HG03159 (cell line): ENCODE data around the gene LGR5.

ENCODE experiments used
- ATAC-seq: cut with Tn5 transposase; IDR thresholded peaks from one replicate; pipeline ENCODE4 v1.9.1; 2021; ENCODE audit warnings: mild to moderate bottlenecking, moderate library complexity; ENCODE audit not compliant: unreplicated experiment

LGR5 gene

GRCh38 chr12:71436696-71437095, 2.9 kb upstream of the LGR5 start:
- no peak for ATAC-seq

GRCh38 chr12:71438670-71439361, 782 bp upstream of the LGR5 start:
- no peak for ATAC-seq

- ATAC-seq: no peak
These were observed 311 bp upstream of the LGR5 start for GRCh38 chr12:71439362-71439612.

- peak; percentile 5 for ATAC-seq
These were observed 756 bp downstream of the LGR5 start for GRCh38 chr12:71440345-71440762.

GRCh38 chr12:71440763-71441748, 1.5 kb downstream of the LGR5 start:
- ATAC-seq: peak; percentile 74

- no peak for ATAC-seq
These were observed 2.4 kb downstream of the LGR5 start for GRCh38 chr12:71441836-71442566.

GRCh38 chr12:71442567-71442931, 3.0 kb downstream of the LGR5 start:
- no peak for ATAC-seq

- no peak for ATAC-seq
These were observed 5.5 kb downstream of the LGR5 start for GRCh38 chr12:71445071-71445470.

GRCh38 chr12:71447691-71448132, 8.1 kb downstream of the LGR5 start:
- no peak for ATAC-seq

- ATAC-seq: no peak
These were observed 8.6 kb downstream of the LGR5 start for GRCh38 chr12:71448150-71448581.

- no peak for ATAC-seq
These were observed 9.9 kb downstream of the LGR5 start for GRCh38 chr12:71449373-71450070.

- no peak for ATAC-seq
These were observed 12.4 kb downstream of the LGR5 start for GRCh38 chr12:71452006-71452405.

GRCh38 chr12:71455028-71455737, 15.6 kb downstream of the LGR5 start:
- no peak for ATAC-seq

- ATAC-seq: no peak
These were observed 16.7 kb downstream of the LGR5 start for GRCh38 chr12:71456316-71456715.

- no peak for ATAC-seq
These were observed 17.4 kb downstream of the LGR5 start for GRCh38 chr12:71456990-71457389.

GRCh38 chr12:71460318-71460717, 20.7 kb downstream of the LGR5 start:
- no peak for ATAC-seq

- ATAC-seq: no peak
These were observed 21.4 kb downstream of the LGR5 start for GRCh38 chr12:71460850-71461609.

GRCh38 chr12:71461787-71462328, 22.3 kb downstream of the LGR5 start:
- no peak for ATAC-seq

- no peak for ATAC-seq
These were observed 26.2 kb downstream of the LGR5 start for GRCh38 chr12:71465796-71466195.
